Coronary artery (tissue), 2 donors: Measurements from ENCODE around the gene CPXM2.
A peak's percentile ranks its signal among the peaks of the same experiment; 100 is the strongest.

Experiments
- DNase-seq: peaks from one replicate; pipeline ENCODE4 v3.0.0-alpha.2; 2017; ENCODE audit warnings: low spot score
- H3K27ac ChIP-seq, 2 donors: fragments of 200-600 bp; sonication (generic); one replicate each; pipeline ENCODE4 v1.5.1; 2016 to 2019
- H3K4me3 ChIP-seq: fragments of 200-600 bp; sonication (generic); 2 replicates; pipeline ENCODE4 v1.5.1; 2016; ENCODE audit warnings: mild to moderate bottlenecking, moderate library complexity
- TF ChIP-seq, protein P1 (sequence below): fragments of 200-600 bp; sonication (generic); IDR thresholded peaks from one replicate; pipeline ENCODE4 v1.5.1; 2019; ENCODE audit warnings: antibody characterized with exemption

Gene CPXM2

DNA sequence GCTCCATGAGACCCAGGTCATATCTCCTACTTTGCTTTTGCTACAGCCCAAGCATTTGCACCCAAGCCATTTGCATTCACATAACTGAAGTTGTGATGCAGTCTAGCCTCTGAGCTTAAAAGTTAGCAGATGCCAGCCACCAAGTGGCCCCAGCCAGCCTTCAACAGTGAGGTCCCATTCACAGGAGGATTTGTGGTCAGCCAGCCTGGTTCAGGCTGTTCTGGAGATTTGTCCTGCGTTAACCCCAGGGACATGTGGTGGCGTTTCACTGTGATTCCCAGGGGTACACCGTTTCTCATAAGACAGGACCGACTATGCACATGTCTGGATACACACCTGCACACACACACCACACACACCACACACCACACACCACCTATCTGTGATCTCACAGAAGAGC is 174.3 kb downstream of the CPXM2 start:
- TF ChIP-seq, protein P1, sequence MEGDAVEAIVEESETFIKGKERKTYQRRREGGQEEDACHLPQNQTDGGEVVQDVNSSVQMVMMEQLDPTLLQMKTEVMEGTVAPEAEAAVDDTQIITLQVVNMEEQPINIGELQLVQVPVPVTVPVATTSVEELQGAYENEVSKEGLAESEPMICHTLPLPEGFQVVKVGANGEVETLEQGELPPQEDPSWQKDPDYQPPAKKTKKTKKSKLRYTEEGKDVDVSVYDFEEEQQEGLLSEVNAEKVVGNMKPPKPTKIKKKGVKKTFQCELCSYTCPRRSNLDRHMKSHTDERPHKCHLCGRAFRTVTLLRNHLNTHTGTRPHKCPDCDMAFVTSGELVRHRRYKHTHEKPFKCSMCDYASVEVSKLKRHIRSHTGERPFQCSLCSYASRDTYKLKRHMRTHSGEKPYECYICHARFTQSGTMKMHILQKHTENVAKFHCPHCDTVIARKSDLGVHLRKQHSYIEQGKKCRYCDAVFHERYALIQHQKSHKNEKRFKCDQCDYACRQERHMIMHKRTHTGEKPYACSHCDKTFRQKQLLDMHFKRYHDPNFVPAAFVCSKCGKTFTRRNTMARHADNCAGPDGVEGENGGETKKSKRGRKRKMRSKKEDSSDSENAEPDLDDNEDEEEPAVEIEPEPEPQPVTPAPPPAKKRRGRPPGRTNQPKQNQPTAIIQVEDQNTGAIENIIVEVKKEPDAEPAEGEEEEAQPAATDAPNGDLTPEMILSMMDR = no peak
- H3K4me3 ChIP-seq = no peak overlapping the region
- DNase-seq = peak; percentile 56
- no peak overlapping the region for H3K27ac ChIP-seq

DNA sequence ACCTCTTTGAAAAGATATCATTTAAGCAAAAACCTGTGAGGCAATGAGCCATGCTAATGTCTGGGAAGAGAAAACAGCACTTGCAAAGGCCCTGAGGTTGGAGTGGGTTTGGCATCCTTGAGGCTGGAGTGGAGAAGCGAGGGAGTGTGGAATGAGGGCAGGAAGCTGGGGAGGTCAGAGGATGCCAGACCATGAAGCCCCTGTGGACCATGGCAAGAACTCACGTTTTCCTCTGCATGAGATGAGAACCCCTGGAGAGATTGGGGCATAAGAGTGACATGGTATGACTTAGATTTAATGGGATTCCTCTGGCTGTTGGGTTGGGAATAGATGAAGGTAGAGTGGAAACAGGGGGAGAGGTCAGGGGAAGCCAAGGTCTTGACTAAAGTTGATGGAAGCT is 176.1 kb downstream of the CPXM2 start:
- TF ChIP-seq, protein P1 = no peak
- DNase-seq = peak; percentile 19
- no peak overlapping the region for H3K27ac ChIP-seq
- no peak overlapping the region for H3K4me3 ChIP-seq

DNA sequence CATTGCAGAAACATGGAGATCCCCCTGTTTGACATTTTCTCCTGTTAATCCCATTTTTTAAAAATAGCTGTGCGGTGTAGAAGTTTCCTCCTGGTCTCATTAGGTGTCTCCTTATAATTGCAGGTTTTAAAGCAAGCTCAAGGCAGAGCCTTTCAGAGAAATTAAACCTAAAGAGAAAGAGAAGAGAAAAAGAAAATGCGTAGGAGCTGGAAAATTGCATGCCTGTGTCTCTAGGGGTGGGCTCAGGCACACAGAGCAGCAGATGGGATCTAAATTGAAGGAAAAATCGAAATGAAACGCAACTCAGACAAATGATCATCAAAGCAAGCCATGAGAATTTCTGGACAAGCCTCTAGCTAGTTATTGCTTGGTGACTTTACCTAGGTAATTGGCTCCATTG is 185.4 kb downstream of the CPXM2 start:
- DNase-seq = no peak
- TF ChIP-seq, protein P1 = no peak
- H3K4me3 ChIP-seq = no peak overlapping the region
- no peak overlapping the region for H3K27ac ChIP-seq

DNA sequence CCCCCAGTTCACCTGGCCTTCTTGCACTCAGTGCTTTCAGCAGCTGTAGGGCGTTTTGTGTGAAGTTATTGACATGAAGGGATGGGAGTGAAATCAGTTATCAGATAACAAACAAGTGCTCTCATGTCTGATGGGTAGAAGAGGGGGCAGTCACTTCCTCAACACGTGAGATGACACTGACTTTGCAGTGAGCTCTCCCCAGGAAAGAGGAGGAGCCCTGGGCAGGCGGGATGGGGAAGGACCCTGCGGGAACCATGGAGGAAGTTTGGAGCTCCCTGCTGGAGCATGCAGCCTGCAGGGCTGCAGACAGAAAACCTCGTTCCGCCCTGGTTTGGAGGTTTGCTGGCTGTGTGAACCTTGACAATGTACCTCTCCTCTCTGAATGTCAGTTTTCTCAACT is 186.8 kb downstream of the CPXM2 start:
- DNase-seq = no peak
- Histone ChIP-seq H3K4me3 (no peak overlapping the region), H3K27ac (no peak overlapping the region)
- TF ChIP-seq, protein P1 = no peak

DNA sequence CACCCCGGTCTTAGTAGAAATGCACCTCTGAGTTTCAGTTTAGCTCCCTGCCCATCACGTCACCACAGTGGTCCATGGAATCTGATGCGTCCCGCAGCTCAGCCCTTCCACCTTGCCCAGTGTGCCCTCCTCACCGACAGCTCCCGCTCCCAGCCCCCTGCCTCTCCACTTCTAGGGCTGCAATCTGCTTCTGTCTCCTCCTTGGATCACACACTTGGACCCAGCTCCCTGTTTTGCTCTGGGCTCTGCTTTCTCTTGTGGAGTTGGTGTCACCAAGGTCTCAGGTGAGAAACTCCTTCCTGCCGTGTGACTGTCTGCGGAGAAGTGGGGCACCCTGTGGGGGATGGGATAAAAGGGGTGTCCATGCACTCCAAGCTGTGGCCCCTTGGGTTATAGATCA is 187.5 kb downstream of the CPXM2 start:
- TF ChIP-seq, protein P1 = no peak
- DNase-seq = no peak
- Histone ChIP-seq H3K4me3 (no peak overlapping the region), H3K27ac (no peak overlapping the region)

DNA sequence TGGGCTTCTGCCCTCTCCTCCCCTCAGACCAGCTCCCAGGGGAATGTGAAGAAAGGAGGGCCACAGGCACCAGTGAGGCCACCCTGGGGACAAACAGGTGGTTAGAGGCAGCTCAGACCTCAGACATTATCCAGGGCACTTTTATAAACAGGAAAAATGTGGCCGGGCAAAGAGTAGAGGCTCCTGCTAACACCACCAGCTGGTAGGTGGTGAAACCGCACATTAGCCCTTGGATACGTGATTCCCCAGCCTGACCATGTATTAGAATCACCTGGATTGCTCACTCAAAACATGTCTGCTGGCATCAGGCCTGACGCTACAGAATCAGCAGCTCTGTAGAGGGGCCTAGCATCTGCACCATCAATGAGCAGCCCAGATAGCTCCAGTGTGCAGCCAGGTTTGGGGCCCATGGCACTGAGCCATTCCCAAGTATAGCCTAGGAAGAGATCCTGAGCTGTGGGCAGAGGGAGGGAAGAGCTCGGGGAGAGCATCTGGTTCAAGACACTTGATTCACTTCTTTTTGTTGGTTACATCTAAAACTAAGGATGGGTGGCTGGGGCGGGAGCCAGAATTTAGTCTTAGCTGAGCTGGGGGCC is 188.3 kb downstream of the CPXM2 start:
- TF ChIP-seq, protein P1 = no peak
- no peak for DNase-seq
- Histone ChIP-seq H3K4me3 (no peak overlapping the region), H3K27ac (no peak overlapping the region)
